CD8-positive, alpha-beta memory T cell (primary cell): ENCODE results near the gene ABR. TPM values are rescaled to one million over a fixed set of nuclear protein-coding genes. Genes with fewer than 3 reads are reported as not detected.

ENCODE experiments used
- CTCF ChIA-PET: fragments of 350-600 bp; sonication (Branson Sonifier 250); formaldehyde crosslinking; loops from one replicate; lab custom pipeline; 2021; ENCODE audit warnings: antibody characterized with exemption; lab: Charles Lee
- POLR2A ChIA-PET: fragments of 350-600 bp; sonication (Branson Sonifier 250); formaldehyde crosslinking; loops from one replicate; lab custom pipeline; 2021; ENCODE audit warnings: antibody characterized with exemption; lab: Charles Lee
- DNase-seq, 5 donors: peaks; one replicate each; pipeline versions ENCODE4 v3.0.0 to v3.0.0-alpha.2; 2020 to 2022; ENCODE audit warnings: mixed read lengths in 1 of 5
- H3K27ac ChIP-seq: one replicate; pipeline ENCODE4 v1.7.0; 2013; ENCODE audit warnings: low read depth, mild to moderate bottlenecking, low read length, moderate library complexity
- H3K27me3 ChIP-seq: 2 replicates; pipeline ENCODE4 v1.7.0; 2013; ENCODE audit warnings: low read length, mild to moderate bottlenecking; ENCODE audit not compliant: insufficient read depth, poor library complexity, severe bottlenecking
- H3K36me3 ChIP-seq: 2 replicates; pipeline ENCODE4 v1.7.0; 2013; ENCODE audit warnings: mild to moderate bottlenecking, low read length, moderate library complexity; ENCODE audit not compliant: insufficient read depth
- H3K4me1 ChIP-seq: 2 replicates; pipeline ENCODE4 v1.7.0; 2013; ENCODE audit warnings: mild to moderate bottlenecking, low read length, moderate library complexity; ENCODE audit not compliant: insufficient read depth
- H3K4me3 ChIP-seq: 2 replicates; pipeline ENCODE4 v1.7.0; 2013; ENCODE audit warnings: mild to moderate bottlenecking, low read length
- H3K9me3 ChIP-seq: 2 replicates; pipeline ENCODE4 v1.7.0; 2013; ENCODE audit warnings: mild to moderate bottlenecking, low read length
- H3K27ac Mint-ChIP-seq, 8 donors: one replicate each; pipeline ENCODE4 v1.8.0; 2020 to 2021; ENCODE audit warnings: mixed read lengths in 8 of 8, mild to moderate bottlenecking in 6 of 8, inconsistent platforms in 3 of 8, moderate library complexity in 3 of 8
- H3K27me3 Mint-ChIP-seq, 2 donors: one replicate each; pipeline ENCODE4 v1.8.0; 2020 to 2021; ENCODE audit warnings: mixed read lengths in 2 of 2, mild to moderate bottlenecking in 1 of 2, moderate library complexity in 1 of 2
- H3K36me3 Mint-ChIP-seq, 3 donors: one replicate each; pipeline ENCODE4 v1.8.0; 2020 to 2021; ENCODE audit warnings: mixed read lengths in 3 of 3, inconsistent platforms in 1 of 3, mild to moderate bottlenecking in 1 of 3
- H3K4me1 Mint-ChIP-seq, 3 donors: one replicate each; pipeline ENCODE4 v1.8.0; 2020 to 2021; ENCODE audit warnings: mixed read lengths in 3 of 3, inconsistent platforms in 1 of 3, mild to moderate bottlenecking in 1 of 3
- H3K4me3 Mint-ChIP-seq, 7 donors: one replicate each; pipeline ENCODE4 v1.8.0; 2020 to 2021; ENCODE audit warnings: mixed read lengths in 7 of 7, mild to moderate bottlenecking in 6 of 7, moderate library complexity in 4 of 7, inconsistent platforms in 2 of 7
- H3K9me3 Mint-ChIP-seq, 5 donors: one replicate each; pipeline ENCODE4 v1.8.0; 2020 to 2022; ENCODE audit warnings: mixed read lengths in 5 of 5, mild to moderate bottlenecking in 3 of 5, moderate library complexity in 2 of 5, inconsistent platforms in 1 of 5
- polyA plus RNA-seq: library from polyadenylated mRNA; unstranded; fragments of 300-500 nt; fragmentation: Illumina TruSeq; gene quantifications from one replicate; pipeline ENCODE4 v1.2.3, GENCODE V29; 2021
- total RNA-seq, 2 experiments: library from RNA; stranded (reverse); gene quantifications; one replicate each; pipeline ENCODE4 v1.2.3, GENCODE V29; 2021

Gene ABR
- total and polyA plus RNA-seq, 3 experiments from 2014 or later = 26.9 to 60.8 (median 60.4) TPM

DNA sequence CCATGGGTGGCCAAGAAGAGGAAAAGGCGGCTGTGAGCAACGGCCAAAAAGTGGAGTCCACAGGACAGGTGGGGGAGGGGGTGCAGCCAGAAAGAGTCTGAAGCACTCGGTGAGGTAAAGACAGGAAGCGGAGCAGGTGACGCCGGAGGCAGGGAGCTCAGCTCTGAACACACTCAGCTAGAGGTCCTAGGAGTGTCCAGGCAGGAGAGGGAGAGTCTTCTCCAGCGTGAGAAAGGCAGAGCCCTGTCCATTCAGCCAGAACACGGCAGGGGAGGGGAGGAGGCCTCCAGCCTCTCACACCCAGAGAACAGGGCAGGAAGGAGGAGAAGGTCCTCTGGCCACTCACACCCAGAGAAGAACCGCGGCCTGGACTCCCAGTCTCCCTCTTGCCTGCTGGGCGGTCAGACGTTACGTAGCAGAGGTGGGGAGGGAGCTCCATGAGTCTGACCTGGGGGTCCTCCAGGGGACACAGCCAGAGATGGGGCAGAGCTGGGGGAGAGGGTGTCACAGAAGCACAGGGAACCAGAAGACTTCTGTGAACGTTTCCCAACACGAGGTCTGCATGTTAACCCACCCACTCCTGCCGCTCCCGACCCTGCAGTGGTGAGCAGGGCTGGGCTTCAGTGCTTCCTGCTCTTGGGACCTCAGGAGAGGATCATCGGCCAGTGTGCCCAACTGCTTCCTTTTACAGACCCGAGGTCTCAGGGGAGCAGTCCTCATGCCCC is 89.2 kb downstream of the ABR start:
- Mint-ChIP-seq H3K27ac (peak overlapping the region in 1 of 8 donors; percentile 71), H3K4me3 (no peak overlapping the region), H3K4me1 (peaks cover 8 to 12% (median 9%) of the 10 kb centered on the region in 3 donors), H3K9me3 (no peaks in the 10 kb centered on the region), H3K27me3 (no peaks in the 10 kb centered on the region), H3K36me3 (peaks cover 3 to 60% (median 9%) of the 10 kb centered on the region in 3 donors)
- POLR2A ChIA-PET = interaction anchor here (0.6 kb wide), 1 partner anchor 1696 kb away, joined by 4 read pairs; no protein-coding TSS in a partner anchor
- no peaks in the 10 kb centered on the region for H3K9me3 ChIP-seq
- no peaks in the 10 kb centered on the region for H3K4me1 ChIP-seq
- H3K4me3 ChIP-seq = no peak overlapping the region
- H3K36me3 ChIP-seq = peaks cover 7% of the 10 kb centered on the region
- H3K27me3 ChIP-seq = no peaks in the 10 kb centered on the region
- DNase-seq = no peak
- H3K27ac ChIP-seq = no peak overlapping the region
- CTCF ChIA-PET = no interaction called here

DNA sequence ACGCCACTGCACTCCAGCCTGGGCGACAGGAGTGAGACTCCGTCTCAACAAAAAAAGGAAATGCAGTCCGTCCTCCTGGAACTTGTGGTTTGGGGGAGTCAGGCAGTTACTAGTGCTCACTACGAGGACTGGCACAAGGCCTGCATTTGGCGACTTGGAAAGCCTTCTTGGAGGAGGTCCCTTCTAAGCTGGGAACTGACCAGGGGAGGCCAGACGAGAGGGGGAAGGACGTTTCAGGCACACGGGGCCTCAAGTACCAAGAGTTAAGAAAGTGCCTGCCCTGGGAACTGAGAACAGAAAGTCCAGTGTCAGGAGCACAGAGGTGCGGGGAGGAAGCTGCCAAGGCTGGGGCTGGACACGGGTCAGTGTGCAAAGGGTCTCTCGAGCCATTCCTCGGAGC is 89.9 kb downstream of the ABR start:
- Histone ChIP-seq H3K4me1 (no peaks in the 10 kb centered on the region), H3K4me3 (no peak overlapping the region), H3K9me3 (no peaks in the 10 kb centered on the region), H3K27ac (no peak overlapping the region), H3K36me3 (peaks cover 7% of the 10 kb centered on the region), H3K27me3 (no peaks in the 10 kb centered on the region)
- Mint-ChIP-seq H3K9me3 (no peaks in the 10 kb centered on the region), H3K27me3 (no peaks in the 10 kb centered on the region), H3K36me3 (peaks cover 3 to 59% (median 9%) of the 10 kb centered on the region in 3 donors), H3K4me3 (no peak overlapping the region), H3K27ac (peak overlapping the region in 2 of 8 donors; percentile 66 to 78), H3K4me1 (peaks cover 8 to 9% (median 8%) of the 10 kb centered on the region in 3 donors)
- POLR2A ChIA-PET = interaction anchor here (0.6 kb wide), 1 partner anchor 1696 kb away, joined by 4 read pairs; no protein-coding TSS in a partner anchor
- no peak for DNase-seq
- CTCF ChIA-PET = no interaction called here

DNA sequence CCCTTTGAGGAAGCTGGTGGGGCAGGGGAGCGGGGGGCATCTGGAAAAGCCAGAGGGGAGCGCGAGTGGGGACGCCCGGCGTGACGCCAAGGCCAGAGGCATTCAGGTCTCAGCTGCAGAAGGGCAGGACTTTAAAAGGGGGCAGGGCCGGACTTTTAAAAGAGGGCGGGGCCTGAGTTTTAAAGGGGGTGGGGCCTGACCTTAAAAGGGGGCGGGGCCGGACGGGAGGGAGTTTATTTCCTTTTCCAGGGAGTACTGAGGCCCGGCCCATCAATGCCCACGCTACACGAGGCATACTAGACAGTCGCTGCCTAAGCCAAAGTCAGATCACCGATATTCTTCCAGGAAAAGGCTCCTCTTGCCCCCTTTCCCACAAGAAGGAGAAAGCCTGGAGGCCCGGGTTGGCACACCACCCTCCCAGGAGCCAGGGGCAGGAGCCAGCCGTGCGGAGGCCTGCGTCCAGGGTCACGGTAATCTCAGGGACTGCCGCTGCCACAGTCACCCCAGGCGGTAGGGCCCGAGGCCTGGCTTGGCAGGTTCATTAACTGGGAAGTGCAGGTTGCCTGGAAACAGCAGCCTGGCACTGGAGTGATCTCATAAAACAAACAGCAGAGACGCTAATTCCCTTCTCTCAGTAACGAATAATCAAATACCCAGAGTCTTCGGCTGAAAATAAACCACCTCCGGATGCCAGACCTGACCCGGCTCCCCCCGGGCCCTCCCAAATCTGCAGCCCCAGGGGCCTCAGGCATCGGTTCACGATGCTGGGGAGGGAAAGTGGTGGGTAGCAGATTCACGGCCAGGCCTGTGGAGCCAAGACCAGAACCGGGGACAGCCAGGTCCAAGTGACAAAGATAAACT is 92.2 kb downstream of the ABR start:
- no peak overlapping the region for H3K27ac Mint-ChIP-seq
- no peak for DNase-seq
- Histone ChIP-seq H3K27ac (no peak overlapping the region), H3K4me1 (no peaks in the 10 kb centered on the region), H3K4me3 (no peak overlapping the region), H3K9me3 (no peaks in the 10 kb centered on the region), H3K27me3 (no peaks in the 10 kb centered on the region), H3K36me3 (peaks cover 13% of the 10 kb centered on the region)
- peaks cover 0 to 63% (median 3%) of the 10 kb centered on the region in 3 donors for H3K36me3 Mint-ChIP-seq
- no peaks in the 10 kb centered on the region for H3K27me3 Mint-ChIP-seq
- ChIA-PET POLR2A (no interaction called here), CTCF (no interaction called here)
- H3K9me3 Mint-ChIP-seq = no peaks in the 10 kb centered on the region
- no peak overlapping the region for H3K4me3 Mint-ChIP-seq
- H3K4me1 Mint-ChIP-seq = peaks cover 0 to 2% (median 0%) of the 10 kb centered on the region in 3 donors

DNA sequence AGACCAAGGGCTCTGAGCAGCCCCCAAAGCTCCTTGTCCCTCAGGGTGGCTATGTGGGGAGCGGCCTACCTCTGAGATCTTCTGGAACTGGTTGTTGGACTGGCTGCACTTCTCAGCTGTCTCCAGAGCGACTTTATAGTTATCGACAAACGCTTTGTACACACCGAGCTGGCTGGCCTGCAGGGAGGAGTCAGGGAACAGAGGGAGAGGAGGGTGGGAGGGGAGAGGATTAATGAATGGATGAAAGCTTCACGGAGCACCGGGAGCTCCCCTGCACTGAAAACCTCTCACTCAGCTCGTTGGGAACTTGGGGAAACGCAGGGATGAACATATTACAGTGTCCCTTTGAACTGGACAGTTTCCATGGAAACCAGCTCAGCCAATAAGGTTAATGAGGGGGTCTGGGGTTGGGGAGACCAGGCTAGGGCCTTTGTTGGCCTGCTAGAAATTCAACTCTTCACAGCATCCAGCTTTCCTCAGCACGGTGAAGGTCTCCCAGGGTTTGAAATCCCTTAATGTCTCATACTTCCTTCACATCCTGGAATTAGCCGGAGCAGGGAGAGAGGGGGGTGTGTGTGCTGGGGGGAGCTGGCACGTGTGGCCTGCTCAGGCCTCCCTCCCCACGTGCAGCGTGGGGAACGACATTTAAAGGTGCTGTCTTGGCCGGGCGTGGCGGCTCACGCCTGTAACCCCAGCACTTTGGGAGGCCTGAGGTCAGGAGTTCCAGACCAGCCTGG is 96.2 kb downstream of the ABR start:
- Histone ChIP-seq H3K27ac (no peak overlapping the region), H3K4me3 (no peak overlapping the region), H3K4me1 (no peaks in the 10 kb centered on the region), H3K36me3 (peaks cover 12% of the 10 kb centered on the region), H3K9me3 (no peaks in the 10 kb centered on the region), H3K27me3 (no peaks in the 10 kb centered on the region)
- ChIA-PET POLR2A (no interaction called here), CTCF (no interaction called here)
- Mint-ChIP-seq H3K4me3 (no peak overlapping the region), H3K4me1 (peaks cover 0 to 6% (median 0%) of the 10 kb centered on the region in 3 donors), H3K27me3 (no peaks in the 10 kb centered on the region), H3K9me3 (no peaks in the 10 kb centered on the region), H3K27ac (peak overlapping the region in 1 of 8 donors; percentile 41), H3K36me3 (peaks cover 0 to 65% (median 3%) of the 10 kb centered on the region in 3 donors)
- DNase-seq = no peak

DNA sequence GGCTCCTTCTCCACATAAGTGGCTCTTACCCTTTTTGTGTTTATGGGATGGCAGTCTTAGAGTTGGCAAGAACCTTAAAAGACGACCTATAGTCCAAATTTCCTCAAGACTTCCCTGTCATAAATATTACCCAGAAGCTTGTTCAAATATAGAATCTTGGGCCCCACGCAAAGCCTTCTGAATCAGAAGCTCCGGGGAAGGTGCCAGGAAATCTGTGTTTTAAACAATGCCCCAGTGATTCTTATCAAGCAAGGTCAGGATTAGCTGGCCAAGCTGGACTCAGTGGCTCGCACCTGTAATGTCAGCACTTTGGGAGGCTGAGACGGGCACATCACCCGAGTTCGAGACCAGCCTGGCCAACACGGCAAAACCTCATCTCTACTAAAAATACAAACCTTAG is 97.2 kb downstream of the ABR start:
- POLR2A ChIA-PET = no interaction called here
- peaks cover 0 to 72% (median 3%) of the 10 kb centered on the region in 3 donors for H3K36me3 Mint-ChIP-seq
- peaks cover 12% of the 10 kb centered on the region for H3K36me3 ChIP-seq

DNA sequence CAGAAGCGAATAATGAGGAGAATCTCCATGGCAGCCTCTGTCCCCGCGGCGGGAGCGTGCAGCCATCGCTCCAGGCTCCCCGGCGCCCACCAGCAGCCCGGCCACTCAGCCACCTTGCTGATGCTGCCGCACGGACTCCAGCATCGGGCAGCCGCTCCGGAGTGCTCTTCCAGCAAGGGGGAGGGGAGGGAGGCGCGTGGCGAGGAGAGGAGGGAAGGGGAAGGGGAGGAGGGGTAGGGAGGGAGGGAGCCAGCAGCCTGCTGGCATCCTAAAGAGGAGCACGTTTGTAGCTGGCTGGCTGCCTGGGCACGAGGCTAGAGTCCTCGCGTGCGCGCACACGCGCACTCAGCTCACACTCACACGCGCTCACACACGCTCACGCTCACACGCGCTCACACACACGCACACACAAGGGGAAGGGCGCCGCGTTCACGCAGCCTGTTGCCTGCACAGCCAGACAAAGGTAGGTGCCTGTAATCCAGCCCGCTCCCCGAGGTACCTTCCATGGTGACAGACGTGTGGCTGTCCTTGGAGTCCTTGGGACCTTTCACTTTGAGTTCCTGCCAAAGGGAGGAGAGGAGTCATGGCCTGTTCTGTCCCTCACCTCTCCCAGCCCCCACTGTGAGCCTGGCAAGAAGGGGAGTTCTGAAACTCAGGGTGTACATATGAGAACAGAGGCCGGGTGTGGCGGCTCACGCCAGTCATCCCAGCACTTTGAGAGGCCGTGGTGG is 100.8 kb downstream of the ABR start:
- Mint-ChIP-seq H3K4me3 (no peak overlapping the region), H3K27ac (peak overlapping the region in 2 of 8 donors; percentile 43 to 71), H3K36me3 (peaks cover 0 to 76% (median 3%) of the 10 kb centered on the region in 3 donors), H3K9me3 (no peaks in the 10 kb centered on the region), H3K4me1 (peaks cover 0 to 6% (median 0%) of the 10 kb centered on the region in 3 donors), H3K27me3 (no peaks in the 10 kb centered on the region)
- POLR2A ChIA-PET = interaction anchor here (0.6 kb wide), 1 partner anchor 117 kb away, joined by 8 read pairs; no protein-coding TSS in a partner anchor
- H3K4me3 ChIP-seq = no peak overlapping the region
- DNase-seq = no peak
- no peaks in the 10 kb centered on the region for H3K4me1 ChIP-seq
- H3K27ac ChIP-seq = no peak overlapping the region
- no peaks in the 10 kb centered on the region for H3K27me3 ChIP-seq
- H3K36me3 ChIP-seq = peaks cover 12% of the 10 kb centered on the region
- H3K9me3 ChIP-seq = no peaks in the 10 kb centered on the region
- CTCF ChIA-PET = interaction anchor here (0.6 kb wide), 1 partner anchor 1782 kb away, joined by 3 read pairs; no protein-coding TSS in a partner anchor

More for the DNA sequence above, 97.2 kb downstream of the ABR start:
- CTCF ChIA-PET = no interaction called here
- DNase-seq = no peak
- Histone ChIP-seq H3K27ac (no peak overlapping the region), H3K9me3 (no peaks in the 10 kb centered on the region), H3K4me3 (no peak overlapping the region), H3K4me1 (no peaks in the 10 kb centered on the region), H3K27me3 (no peaks in the 10 kb centered on the region)
- Mint-ChIP-seq H3K4me3 (no peak overlapping the region), H3K27ac (no peak overlapping the region), H3K27me3 (no peaks in the 10 kb centered on the region), H3K4me1 (peaks cover 0 to 6% (median 0%) of the 10 kb centered on the region in 3 donors), H3K9me3 (no peaks in the 10 kb centered on the region)

DNA sequence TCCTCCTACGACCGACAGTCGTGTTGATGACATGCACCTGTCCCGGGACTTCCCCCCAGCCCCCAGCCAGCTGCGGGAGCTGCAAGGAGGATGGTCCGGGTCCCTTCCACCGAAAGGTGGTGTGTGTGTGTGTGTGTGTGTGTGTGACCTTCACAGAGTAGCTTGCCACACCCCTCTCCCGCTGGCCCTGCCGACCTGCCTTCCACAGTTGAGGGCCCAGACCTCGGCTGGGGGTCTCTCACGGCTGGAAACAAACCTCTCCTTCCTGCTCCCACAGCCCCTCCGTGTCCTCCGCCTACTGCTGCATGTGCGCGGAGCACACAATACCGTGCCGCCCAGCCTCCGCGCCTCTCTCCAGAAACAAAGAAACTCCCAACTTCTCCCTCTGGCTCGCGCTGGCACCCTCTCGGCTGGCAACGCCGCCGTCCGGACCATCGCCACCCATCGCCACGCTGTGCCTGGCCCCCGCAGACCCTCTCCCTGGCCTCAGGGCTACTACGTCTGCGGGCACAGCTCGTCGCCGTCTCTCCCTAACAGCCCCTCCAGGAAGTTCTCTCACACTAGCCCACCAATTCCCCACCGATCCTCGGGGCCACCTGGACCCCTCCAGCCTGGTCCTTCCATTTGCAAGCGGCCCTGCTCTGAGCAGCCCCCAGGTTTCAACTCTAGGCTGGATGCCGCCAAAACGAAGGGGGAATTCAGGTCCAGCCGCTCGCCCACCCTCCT is 101.6 kb downstream of the ABR start:
- CTCF ChIA-PET = no interaction called here

More for the DNA sequence above, 101.6 kb downstream of the ABR start:
- Mint-ChIP-seq H3K27ac (peak overlapping the region in 1 of 8 donors; percentile 69), H3K4me3 (no peak overlapping the region), H3K9me3 (no peaks in the 10 kb centered on the region), H3K27me3 (no peaks in the 10 kb centered on the region), H3K36me3 (peaks cover 0 to 73% (median 3%) of the 10 kb centered on the region in 3 donors), H3K4me1 (peaks cover 0 to 6% (median 0%) of the 10 kb centered on the region in 3 donors)
- Histone ChIP-seq H3K4me3 (no peak overlapping the region), H3K36me3 (peaks cover 6% of the 10 kb centered on the region), H3K27me3 (no peaks in the 10 kb centered on the region), H3K9me3 (no peaks in the 10 kb centered on the region), H3K27ac (no peak overlapping the region), H3K4me1 (no peaks in the 10 kb centered on the region)
- no peak for DNase-seq
- POLR2A ChIA-PET = interaction anchor here (0.6 kb wide), 1 partner anchor 118 kb away, joined by 8 read pairs; no protein-coding TSS in a partner anchor
